Activated T-helper 17 cell treated with anti-CD3 and anti-CD28 coated beads, Interleukin-2, amount 50 U/mL, for 72 hours (primary cell): ENCODE results near the gene JAM2. TPM values are rescaled to one million over a fixed set of nuclear protein-coding genes. Genes with fewer than 3 reads are reported as not detected.

ENCODE experiments used
- ATAC-seq: fragments of 150-1000 bp; cut with Tn5 transposase; replicated peaks from 2 replicates; pipeline ENCODE4 v1.10.0; 2021; ENCODE audit warnings: mild to moderate bottlenecking, moderate library complexity
- H3K27ac Mint-ChIP-seq: one replicate; pipeline ENCODE4 v1.8.0; 2022; ENCODE audit warnings: mixed read lengths
- H3K27me3 Mint-ChIP-seq: one replicate; pipeline ENCODE4 v1.8.0; 2022; ENCODE audit warnings: mixed read lengths
- H3K36me3 Mint-ChIP-seq: one replicate; pipeline ENCODE4 v1.8.0; 2022; ENCODE audit warnings: low read depth, mild to moderate bottlenecking, mixed read lengths
- H3K4me1 Mint-ChIP-seq: one replicate; pipeline ENCODE4 v1.8.0; 2022; ENCODE audit warnings: mixed read lengths
- H3K4me3 Mint-ChIP-seq: one replicate; pipeline ENCODE4 v1.8.0; 2022; ENCODE audit warnings: mild to moderate bottlenecking, mixed read lengths
- H3K9me3 Mint-ChIP-seq: one replicate; pipeline ENCODE4 v1.8.0; 2022; ENCODE audit warnings: mixed read lengths
- total RNA-seq, 2 donors: library from RNA; stranded (reverse); gene quantifications; one replicate each; pipeline ENCODE4 v1.2.3, GENCODE V29; 2022

The JAM2 gene
- total RNA-seq, 2 donors from 2014 or later: 0.28 to 2.6 TPM

GRCh38 chr21:25636727-25637126, 2.3 kb upstream of the JAM2 start:
- peak overlapping the region; percentile 0 for H3K4me3 Mint-ChIP-seq
- no peaks in the 10 kb centered on the region for H3K9me3 Mint-ChIP-seq
- H3K36me3 Mint-ChIP-seq: no peaks in the 10 kb centered on the region
- H3K4me1 Mint-ChIP-seq: peaks cover 17% of the 10 kb centered on the region
- peaks cover 35% of the 10 kb centered on the region for H3K27me3 Mint-ChIP-seq
- H3K27ac Mint-ChIP-seq: no peak overlapping the region
- peak; percentile 65 for ATAC-seq

GRCh38 chr21:25637851-25638659, 1.0 kb upstream of the JAM2 start:
- no peak for ATAC-seq
- Mint-ChIP-seq H3K4me3 (peak overlapping the region; percentile 82), H3K27ac (no peak overlapping the region), H3K9me3 (no peaks in the 10 kb centered on the region), H3K4me1 (peaks cover 17% of the 10 kb centered on the region), H3K27me3 (peaks cover 35% of the 10 kb centered on the region), H3K36me3 (no peaks in the 10 kb centered on the region)

GRCh38 chr21:25639551-25640201, 618 bp downstream of the JAM2 start:
- H3K4me3 Mint-ChIP-seq: peak overlapping the region; percentile 82
- no peaks in the 10 kb centered on the region for H3K9me3 Mint-ChIP-seq
- H3K27ac Mint-ChIP-seq: no peak overlapping the region
- ATAC-seq: peak; percentile 61
- no peaks in the 10 kb centered on the region for H3K36me3 Mint-ChIP-seq
- peaks cover 34% of the 10 kb centered on the region for H3K27me3 Mint-ChIP-seq
- peaks cover 17% of the 10 kb centered on the region for H3K4me1 Mint-ChIP-seq

- H3K36me3 Mint-ChIP-seq: no peaks in the 10 kb centered on the region
- peaks cover 17% of the 10 kb centered on the region for H3K4me1 Mint-ChIP-seq
- peak overlapping the region; percentile 52 for H3K27ac Mint-ChIP-seq
- H3K4me3 Mint-ChIP-seq: peak overlapping the region; percentile 82
- H3K9me3 Mint-ChIP-seq: no peaks in the 10 kb centered on the region
- peak; percentile 9 for ATAC-seq
- H3K27me3 Mint-ChIP-seq: peaks cover 29% of the 10 kb centered on the region
Observed at GRCh38 chr21:25640202-25640942, 1.3 kb downstream of the JAM2 start.

- H3K36me3 Mint-ChIP-seq: no peaks in the 10 kb centered on the region
- no peak for ATAC-seq
- H3K4me3 Mint-ChIP-seq: peak overlapping the region; percentile 82
- peak overlapping the region; percentile 52 for H3K27ac Mint-ChIP-seq
- peaks cover 27% of the 10 kb centered on the region for H3K27me3 Mint-ChIP-seq
- no peaks in the 10 kb centered on the region for H3K9me3 Mint-ChIP-seq
- peaks cover 17% of the 10 kb centered on the region for H3K4me1 Mint-ChIP-seq
Observed at GRCh38 chr21:25640943-25641292, 1.9 kb downstream of the JAM2 start.

GRCh38 chr21:25643486-25643885, 4.4 kb downstream of the JAM2 start:
- ATAC-seq: no peak
- H3K4me1 Mint-ChIP-seq: peaks cover 11% of the 10 kb centered on the region
- no peak overlapping the region for H3K4me3 Mint-ChIP-seq
- peaks cover 17% of the 10 kb centered on the region for H3K27me3 Mint-ChIP-seq
- H3K9me3 Mint-ChIP-seq: no peaks in the 10 kb centered on the region
- no peaks in the 10 kb centered on the region for H3K36me3 Mint-ChIP-seq
- H3K27ac Mint-ChIP-seq: no peak overlapping the region

- H3K36me3 Mint-ChIP-seq: no peaks in the 10 kb centered on the region
- H3K27me3 Mint-ChIP-seq: peaks cover 7% of the 10 kb centered on the region
- ATAC-seq: no peak
- no peak overlapping the region for H3K4me3 Mint-ChIP-seq
- H3K27ac Mint-ChIP-seq: no peak overlapping the region
- no peaks in the 10 kb centered on the region for H3K4me1 Mint-ChIP-seq
- no peaks in the 10 kb centered on the region for H3K9me3 Mint-ChIP-seq
Observed at GRCh38 chr21:25646474-25646873, 7.4 kb downstream of the JAM2 start.

GRCh38 chr21:25647647-25648046, 8.6 kb downstream of the JAM2 start:
- Mint-ChIP-seq H3K4me1 (no peaks in the 10 kb centered on the region), H3K4me3 (no peak overlapping the region), H3K27ac (no peak overlapping the region), H3K36me3 (no peaks in the 10 kb centered on the region), H3K27me3 (peaks cover 7% of the 10 kb centered on the region), H3K9me3 (no peaks in the 10 kb centered on the region)
- ATAC-seq: no peak

- ATAC-seq: no peak
- H3K27me3 Mint-ChIP-seq: peaks cover 7% of the 10 kb centered on the region
- H3K36me3 Mint-ChIP-seq: no peaks in the 10 kb centered on the region
- H3K4me1 Mint-ChIP-seq: no peaks in the 10 kb centered on the region
- H3K4me3 Mint-ChIP-seq: no peak overlapping the region
- H3K9me3 Mint-ChIP-seq: no peaks in the 10 kb centered on the region
- no peak overlapping the region for H3K27ac Mint-ChIP-seq
Observed at GRCh38 chr21:25649146-25649545, 10.1 kb downstream of the JAM2 start.

- H3K4me1 Mint-ChIP-seq: no peaks in the 10 kb centered on the region
- H3K27me3 Mint-ChIP-seq: no peaks in the 10 kb centered on the region
- no peak overlapping the region for H3K27ac Mint-ChIP-seq
- ATAC-seq: no peak
- H3K4me3 Mint-ChIP-seq: no peak overlapping the region
- peaks cover 4% of the 10 kb centered on the region for H3K9me3 Mint-ChIP-seq
- H3K36me3 Mint-ChIP-seq: no peaks in the 10 kb centered on the region
Observed at GRCh38 chr21:25656412-25656811, 17.4 kb downstream of the JAM2 start.

- Mint-ChIP-seq H3K27me3 (no peaks in the 10 kb centered on the region), H3K9me3 (peaks cover 4% of the 10 kb centered on the region), H3K4me3 (no peak overlapping the region), H3K27ac (no peak overlapping the region), H3K4me1 (no peaks in the 10 kb centered on the region), H3K36me3 (no peaks in the 10 kb centered on the region)
- ATAC-seq: peak; percentile 63
Observed at GRCh38 chr21:25657140-25657539, 18.1 kb downstream of the JAM2 start.

GRCh38 chr21:25658427-25659035, 19.5 kb downstream of the JAM2 start:
- Mint-ChIP-seq H3K27me3 (no peaks in the 10 kb centered on the region), H3K4me3 (no peak overlapping the region), H3K36me3 (no peaks in the 10 kb centered on the region), H3K27ac (no peak overlapping the region), H3K9me3 (peaks cover 4% of the 10 kb centered on the region), H3K4me1 (no peaks in the 10 kb centered on the region)
- ATAC-seq: no peak

- H3K4me1 Mint-ChIP-seq: no peaks in the 10 kb centered on the region
- H3K36me3 Mint-ChIP-seq: no peaks in the 10 kb centered on the region
- H3K9me3 Mint-ChIP-seq: no peaks in the 10 kb centered on the region
- no peak overlapping the region for H3K27ac Mint-ChIP-seq
- peaks cover 4% of the 10 kb centered on the region for H3K27me3 Mint-ChIP-seq
- no peak overlapping the region for H3K4me3 Mint-ChIP-seq
- ATAC-seq: no peak
Observed at GRCh38 chr21:25660233-25660632, 21.2 kb downstream of the JAM2 start.

- Mint-ChIP-seq H3K36me3 (no peaks in the 10 kb centered on the region), H3K27me3 (peaks cover 14% of the 10 kb centered on the region), H3K4me1 (no peaks in the 10 kb centered on the region), H3K27ac (no peak overlapping the region), H3K9me3 (no peaks in the 10 kb centered on the region), H3K4me3 (no peak overlapping the region)
- ATAC-seq: no peak
Observed at GRCh38 chr21:25664491-25664931, 25.5 kb downstream of the JAM2 start.
